Lung (tissue), 12 donors: ENCODE measurements around the gene FAM234B. TPM values are rescaled to one million over a fixed set of nuclear protein-coding genes. Genes with fewer than 3 reads are reported as not detected.
A peak's percentile ranks its signal among the peaks of the same experiment; 100 is the strongest.

Experiments used
- ATAC-seq: fragments of 200-7000 bp; cut with Tn5 transposase; one replicate; pipeline ENCODE4 v1.9.1; 2020; ENCODE audit warnings: moderate number of reproducible peaks; ENCODE audit not compliant: insufficient read depth, low FRiP score
- DNase-seq, 3 donors: peaks; one replicate each; pipeline ENCODE4 v3.0.0-alpha.2; 2013 to 2017
- H3K27ac ChIP-seq, 2 donors: one replicate each; pipeline ENCODE4 v1.5.1; 2013; ENCODE audit warnings: mild to moderate bottlenecking in 2 of 2, moderate library complexity in 2 of 2, control low read depth in 1 of 2, inconsistent platforms in 1 of 2, low read depth in 1 of 2, low read length in 1 of 2
- H3K27me3 ChIP-seq, 3 donors: one replicate each; pipeline ENCODE4 v1.5.1; 2013; ENCODE audit warnings: low read length in 2 of 3; ENCODE audit not compliant: control insufficient read depth in 3 of 3, insufficient read depth in 3 of 3
- H3K36me3 ChIP-seq, 4 donors: one replicate each; pipeline ENCODE4 v1.5.1; 2013; ENCODE audit warnings: low read length in 4 of 4, mild to moderate bottlenecking in 1 of 4, moderate library complexity in 1 of 4; ENCODE audit not compliant: control insufficient read depth in 4 of 4, insufficient read depth in 4 of 4
- H3K4me1 ChIP-seq, 5 donors: one replicate each; pipeline ENCODE4 v1.5.1; 2013; ENCODE audit warnings: low read length in 5 of 5, mild to moderate bottlenecking in 2 of 5, moderate library complexity in 1 of 5; ENCODE audit not compliant: control insufficient read depth in 5 of 5, insufficient read depth in 5 of 5
- H3K4me3 ChIP-seq: one replicate; pipeline ENCODE4 v1.5.1; 2013; ENCODE audit warnings: mild to moderate bottlenecking, control low read depth, moderate library complexity
- H3K9ac ChIP-seq, 2 donors: one replicate each; pipeline ENCODE4 v1.5.1; 2013; ENCODE audit warnings: low read length in 2 of 2, control low read depth in 1 of 2; ENCODE audit not compliant: insufficient read depth in 1 of 2
- H3K9me3 ChIP-seq, 4 donors: one replicate each; pipeline ENCODE4 v1.5.1; 2013; ENCODE audit warnings: low read length in 3 of 4, mild to moderate bottlenecking in 1 of 4, moderate library complexity in 1 of 4; ENCODE audit not compliant: control insufficient read depth in 4 of 4, insufficient read depth in 3 of 4
- CTCF ChIP-seq: IDR thresholded peaks from 2 replicates; pipeline ENCODE4 v1.5.1; 2012; ENCODE audit warnings: mild to moderate bottlenecking; ENCODE audit errors: control extremely low read depth, extremely low read depth
- WGBS, 2 donors: extraction: QIAGEN DNeasy Blood & Tissue Kit; methylation state at CpG; one replicate each; pipeline ENCODE4 v1.1.7; 2013; 5-methylcytosine and 5-hydroxymethylcytosine counted together
- polyA plus RNA-seq, 2 donors: library from polyadenylated mRNA; stranded (reverse); fragments of 200-250 nt; gene quantifications; one replicate each; pipeline ENCODE4 v1.2.1, GENCODE V29; 2013
- total RNA-seq, 2 donors: library from RNA; depleted of rRNA in 1 of 2; stranded (reverse); fragments of >200 nt in 1 of 2; gene quantifications; one replicate each; pipeline ENCODE4 v1.2.1, GENCODE V29; 2014 to 2021
- donor health status: control.
- donor health status: control.
- donor health status: Bipolar disorder and iron deficiency.
- donor health status: healthy.
- donor health status: DM: yes; HTN: yes; CAD: no.

Gene FAM234B
- total and polyA plus RNA-seq, 4 donors = 1.4 to 10.4 (median 6.3) TPM

DNA sequence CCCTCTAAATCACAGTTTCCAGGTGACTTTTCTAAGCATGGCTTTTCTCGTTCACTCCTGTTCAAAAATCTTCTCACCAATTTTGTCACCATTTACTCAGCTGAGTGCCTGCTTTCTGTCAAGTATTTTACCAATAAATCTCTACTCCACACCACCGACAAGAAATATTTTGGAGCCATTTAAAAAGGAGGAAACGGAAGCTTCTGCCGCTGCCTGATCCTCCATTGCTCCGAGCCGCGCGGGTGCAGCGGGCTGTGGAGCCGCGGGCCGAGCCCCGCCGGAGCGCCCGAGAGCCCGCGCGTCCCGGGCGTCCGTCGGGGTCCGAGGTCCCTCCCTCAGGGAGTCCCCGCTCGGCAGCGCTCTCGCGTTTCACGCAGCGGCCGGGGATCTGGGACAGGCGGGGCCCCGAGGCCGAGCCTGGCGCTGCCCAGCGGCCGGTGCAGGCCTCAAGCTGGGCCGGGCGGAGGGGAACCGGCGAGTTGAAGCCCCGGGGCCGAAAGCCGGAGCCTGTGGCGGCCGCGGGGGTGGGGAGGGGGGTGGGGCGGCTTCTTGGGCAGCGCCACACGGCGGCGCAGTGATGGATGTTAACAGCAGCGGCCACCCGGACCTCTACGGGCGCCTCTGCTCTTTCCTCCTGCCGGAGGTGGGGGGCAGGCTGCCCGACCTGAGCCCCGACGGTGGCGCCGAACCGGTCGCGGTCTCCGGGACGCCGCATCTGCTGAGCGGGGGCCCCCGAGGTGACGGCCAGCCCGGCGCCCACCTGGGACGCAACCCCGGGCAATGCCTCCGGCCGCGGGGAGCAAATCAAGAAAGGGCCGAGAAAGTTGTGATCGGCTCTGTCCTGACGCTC is 43.0 kb upstream of the FAM234B start:
- peaks cover 0 to 25% (median 9%) of the 10 kb centered on the region in 5 donors for H3K4me1 ChIP-seq
- ATAC-seq (peak; percentile 29), DNase-seq (peak; percentile 71 to 75 (median 72))
- peak overlapping the region; percentile 66 for H3K4me3 ChIP-seq
- WGBS, 2 donors = 1% methylated on average over 72 to 82 of the region's 82 CpGs
- TF ChIP-seq CTCF = no peak
- H3K27ac ChIP-seq = peak overlapping the region; percentile 89 to 94
- no peaks in the 10 kb centered on the region for H3K27me3 ChIP-seq
- H3K9me3 ChIP-seq = no peaks in the 10 kb centered on the region
- H3K36me3 ChIP-seq = peaks cover 0 to 3% (median 0%) of the 10 kb centered on the region in 4 donors
- H3K9ac ChIP-seq = peak overlapping the region; percentile 66 to 87

GRCh38 chr12:13001775-13002040 is 42.5 kb upstream of the FAM234B start:
- H3K4me1 ChIP-seq = peaks cover 0 to 25% (median 9%) of the 10 kb centered on the region in 5 donors
- no peak for TF ChIP-seq CTCF

GRCh38 chr12:13002301-13003097 is 41.7 kb upstream of the FAM234B start:
- Histone ChIP-seq H3K4me1 (peaks cover 0 to 23% (median 5%) of the 10 kb centered on the region in 5 donors), H3K36me3 (peaks cover 0 to 3% (median 0%) of the 10 kb centered on the region in 4 donors), H3K27ac (no peak overlapping the region), H3K27me3 (no peaks in the 10 kb centered on the region), H3K4me3 (no peak overlapping the region), H3K9me3 (no peaks in the 10 kb centered on the region), H3K9ac (no peak overlapping the region)
- 97 to 98% methylated on average over 10 of the region's 10 CpGs for WGBS, 2 donors
- DNase-seq (no peak), ATAC-seq (no peak)
- TF ChIP-seq CTCF = no peak

More at GRCh38 chr12:13001775-13002040, 42.5 kb upstream of the FAM234B start:
- no peak overlapping the region for H3K9ac ChIP-seq
- ATAC-seq (no peak), DNase-seq (no peak)
- peak overlapping the region in 1 of 2 donors; percentile 85 for H3K27ac ChIP-seq
- H3K36me3 ChIP-seq = peaks cover 0 to 3% (median 0%) of the 10 kb centered on the region in 4 donors
- H3K4me3 ChIP-seq = peak overlapping the region; percentile 54
- no peaks in the 10 kb centered on the region for H3K27me3 ChIP-seq
- 44 to 51% methylated on average over 16 of the region's 16 CpGs for WGBS, 2 donors
- no peaks in the 10 kb centered on the region for H3K9me3 ChIP-seq
